Activated CD8-positive, alpha-beta memory T cell treated with anti-CD3 and anti-CD28 coated beads for 4 hours (primary cell): Measurements from ENCODE around the gene HTT.

ENCODE experiments used
- DNase-seq, 2 donors: peaks; one replicate each; pipeline ENCODE4 v3.0.0-alpha.2; 2020; ENCODE audit warnings: low read depth in 2 of 2

Gene HTT

GRCh38 chr4:3248811-3249661, 174.6 kb downstream of the HTT start, which contains the start of gene MSANTD1:
TSS of gene MSANTD1 (plus strand) at chr4:3249159. CDS start at chr4:3249223, 64 bp downstream.
- no peak for DNase-seq

- DNase-seq = no peak
Observed at GRCh38 chr4:3249711-3250437, 175.4 kb downstream of the HTT start.

- no peak for DNase-seq
Observed at GRCh38 chr4:3250438-3250955, 176.0 kb downstream of the HTT start.

GRCh38 chr4:3250956-3251690, 176.6 kb downstream of the HTT start:
- DNase-seq = no peak

GRCh38 chr4:3251691-3252479, 177.4 kb downstream of the HTT start:
- no peak for DNase-seq

GRCh38 chr4:3252480-3252828, 178.0 kb downstream of the HTT start:
- DNase-seq = no peak

GRCh38 chr4:3252831-3253641, 178.6 kb downstream of the HTT start:
- DNase-seq = no peak

GRCh38 chr4:3253808-3254207, 179.3 kb downstream of the HTT start:
- no peak for DNase-seq

- no peak for DNase-seq
Observed at GRCh38 chr4:3254302-3255131, 180.0 kb downstream of the HTT start.

GRCh38 chr4:3255611-3256186, 181.2 kb downstream of the HTT start:
- DNase-seq = no peak

GRCh38 chr4:3256230-3257102, 182.0 kb downstream of the HTT start:
- DNase-seq = no peak

GRCh38 chr4:3257103-3257555, 182.6 kb downstream of the HTT start:
- DNase-seq = no peak

- DNase-seq = no peak
Observed at GRCh38 chr4:3257556-3258482, 183.3 kb downstream of the HTT start.

GRCh38 chr4:3261411-3262207, 187.1 kb downstream of the HTT start:
- DNase-seq = no peak

GRCh38 chr4:3262208-3263052, 187.9 kb downstream of the HTT start:
- no peak for DNase-seq
